CD4-positive, alpha-beta T cell (primary cell): ENCODE measurements around the gene FRG2B. TPM values are rescaled to one million over a fixed set of nuclear protein-coding genes. Genes with fewer than 3 reads are reported as not detected.
A peak's percentile ranks its signal among the peaks of the same experiment; 100 is the strongest.
"Not testable (repeated sequence)": the region's sequence is repeated elsewhere in the genome, so short reads cannot be mapped to it uniquely, and the experiment has no call there.

Experiments used
- ATAC-seq: fragments of 200-7000 bp; cut with Tn5 transposase; one replicate; pipeline ENCODE4 v1.10.0; 2022; ENCODE audit warnings: mild to moderate bottlenecking; ENCODE audit not compliant: poor library complexity
- CTCF ChIA-PET: fragments of 350-600 bp; sonication (Branson Sonifier 250); formaldehyde crosslinking; loops from one replicate; lab custom pipeline; 2021; ENCODE audit warnings: antibody characterized with exemption, inconsistent platforms; lab: Charles Lee
- POLR2A ChIA-PET: fragments of 350-600 bp; sonication (Branson Sonifier 250); formaldehyde crosslinking; loops from one replicate; lab custom pipeline; 2021; ENCODE audit warnings: antibody characterized with exemption, inconsistent platforms; lab: Charles Lee
- DNase-seq, 14 experiments: peaks; one replicate each; pipeline ENCODE4 v3.0.0-alpha.2; 2013 to 2020; ENCODE audit warnings: mixed read lengths in 2 of 14
- H3K27ac ChIP-seq, 2 donors: one replicate each; pipeline versions ENCODE4 v1.5.1 to v1.7.0; 2013; ENCODE audit warnings: low read length in 2 of 2, low read depth in 1 of 2, mild to moderate bottlenecking in 1 of 2
- H3K27me3 ChIP-seq, 2 experiments: 1 replicate in 1 of 2; 2 replicates in 1 of 2; pipeline versions ENCODE4 v1.6.1 to v1.7.0; 2013; ENCODE audit warnings: low read length in 2 of 2, control low read depth in 1 of 2, mild to moderate bottlenecking in 1 of 2, moderate library complexity in 1 of 2; ENCODE audit not compliant: insufficient read depth in 2 of 2, control insufficient read depth in 1 of 2
- H3K36me3 ChIP-seq: one replicate; pipeline ENCODE4 v1.6.1; 2013; ENCODE audit warnings: low read length, control low read depth; ENCODE audit not compliant: insufficient read depth
- H3K4me1 ChIP-seq: one replicate; pipeline ENCODE4 v1.6.1; 2013; ENCODE audit warnings: low read length, control low read depth; ENCODE audit not compliant: insufficient read depth
- H3K4me3 ChIP-seq: one replicate; pipeline ENCODE4 v1.5.1; 2013; ENCODE audit warnings: mild to moderate bottlenecking, low read length, moderate library complexity
- H3K9me3 ChIP-seq, 2 experiments: 1 replicate in 1 of 2; 2 replicates in 1 of 2; pipeline versions ENCODE4 v1.6.1 to v1.7.0; 2013; ENCODE audit warnings: low read length in 2 of 2, mild to moderate bottlenecking in 2 of 2, control low read depth in 1 of 2, moderate library complexity in 1 of 2; ENCODE audit not compliant: control insufficient read depth in 1 of 2, insufficient read depth in 1 of 2
- H3K27ac Mint-ChIP-seq: one replicate; pipeline ENCODE4 v1.8.0; 2020; ENCODE audit warnings: mixed read lengths
- H3K27me3 Mint-ChIP-seq: one replicate; pipeline ENCODE4 v1.8.0; 2021; ENCODE audit warnings: mixed read lengths
- H3K36me3 Mint-ChIP-seq: one replicate; pipeline ENCODE4 v1.8.0; 2021; ENCODE audit warnings: low read depth, mixed read lengths
- H3K4me1 Mint-ChIP-seq: one replicate; pipeline ENCODE4 v1.8.0; 2021; ENCODE audit warnings: low read depth, mixed read lengths
- H3K4me3 Mint-ChIP-seq: one replicate; pipeline ENCODE4 v1.8.0; 2020; ENCODE audit warnings: mild to moderate bottlenecking, mixed read lengths
- H3K9me3 Mint-ChIP-seq: one replicate; pipeline ENCODE4 v1.8.0; 2020; ENCODE audit warnings: mixed read lengths
- CTCF ChIP-seq: fragments of 200-600 bp; IDR thresholded peaks from one replicate; pipeline ENCODE4 v1.8.0; 2022; ENCODE audit warnings: antibody characterized with exemption, mild to moderate bottlenecking
- intact Hi-C, 2 experiments: fragments of 100-400 bp; cut with DNase I in 1 of 2; cut with micrococcal nuclease in 1 of 2; formaldehyde crosslinking; loops; one replicate each; pipeline versions ENCODE4 v1.15.1 to v1.9.0; 2023 to 2025; cut with DNase I, micrococcal nuclease
- total RNA-seq, 174 experiments: library from RNA in 2 of 174; stranded (reverse) in 2 of 174; gene quantifications; one replicate each; pipeline ENCODE4 v1.2.3 and lab custom pipeline; 2021 to 2026

FRG2B gene
- total RNA-seq, 2 experiments from 2014 or later: not detected

GRCh38 chr10:133608855-133609254 lies 17.7 kb downstream of the FRG2B start:
- POLR2A ChIA-PET: no interaction called here
- DNase-seq: peak in 2 of 14 experiments; percentile 25 to 30
- Mint-ChIP-seq H3K36me3 (no peaks in the 10 kb centered on the region), H3K9me3 (peaks cover 17% of the 10 kb centered on the region), H3K4me1 (no peaks in the 10 kb centered on the region), H3K4me3 (no peak overlapping the region), H3K27ac (no peak overlapping the region), H3K27me3 (peaks cover 49% of the 10 kb centered on the region)
- H3K27me3 ChIP-seq: peaks cover 4 to 29% of the 10 kb centered on the region in 2 experiments
- no peaks in the 10 kb centered on the region for H3K36me3 ChIP-seq
- intact Hi-C loops: no loop called here
- no peak overlapping the region for H3K27ac ChIP-seq
- ATAC-seq: no peak
- H3K4me3 ChIP-seq: no peak overlapping the region
- H3K4me1 ChIP-seq: no peaks in the 10 kb centered on the region
- CTCF ChIA-PET: no interaction called here
- H3K9me3 ChIP-seq: peaks cover 4% of the 10 kb centered on the region in 2 experiments
- TF ChIP-seq CTCF: no peak

GRCh38 chr10:133603434-133603833 lies 23.2 kb downstream of the FRG2B start:
- H3K36me3 Mint-ChIP-seq, H3K27ac Mint-ChIP-seq, intact Hi-C loops, H3K4me3 ChIP-seq, POLR2A ChIA-PET, H3K9me3 Mint-ChIP-seq, H3K27ac ChIP-seq, ATAC-seq, H3K9me3 ChIP-seq, H3K36me3 ChIP-seq, DNase-seq, H3K4me3 Mint-ChIP-seq, CTCF ChIA-PET, H3K4me1 ChIP-seq, H3K4me1 Mint-ChIP-seq: not testable (repeated sequence)
- H3K27me3 ChIP-seq: peaks cover 19 to 45% of the 10 kb centered on the region in 2 experiments
- peaks cover 77% of the 10 kb centered on the region for H3K27me3 Mint-ChIP-seq

- CTCF ChIA-PET: no interaction called here
- no peaks in the 10 kb centered on the region for H3K36me3 Mint-ChIP-seq
- no peaks in the 10 kb centered on the region for H3K36me3 ChIP-seq
- no peak overlapping the region for H3K27ac Mint-ChIP-seq
- peaks cover 16 to 30% of the 10 kb centered on the region in 2 experiments for H3K27me3 ChIP-seq
- H3K4me3 ChIP-seq: no peak overlapping the region
- peaks cover 80% of the 10 kb centered on the region for H3K27me3 Mint-ChIP-seq
- no peak for DNase-seq
- no peak overlapping the region for H3K27ac ChIP-seq
- no peaks in the 10 kb centered on the region for H3K9me3 ChIP-seq
- no peaks in the 10 kb centered on the region for H3K4me1 Mint-ChIP-seq
- H3K4me1 ChIP-seq: no peaks in the 10 kb centered on the region
- no peaks in the 10 kb centered on the region for H3K9me3 Mint-ChIP-seq
- no peak for ATAC-seq
- TF ChIP-seq CTCF: no peak
- POLR2A ChIA-PET: no interaction called here
- intact Hi-C loops: no loop called here
- no peak overlapping the region for H3K4me3 Mint-ChIP-seq
Observed at GRCh38 chr10:133600657-133601056, 25.9 kb downstream of the FRG2B start.

GRCh38 chr10:133599869-133600268 lies 26.7 kb downstream of the FRG2B start:
- H3K27ac Mint-ChIP-seq, CTCF ChIA-PET, H3K36me3 ChIP-seq, H3K27ac ChIP-seq, H3K4me3 ChIP-seq, H3K4me3 Mint-ChIP-seq, DNase-seq, ATAC-seq, H3K4me1 Mint-ChIP-seq, intact Hi-C loops, H3K9me3 ChIP-seq, H3K4me1 ChIP-seq, H3K9me3 Mint-ChIP-seq, H3K36me3 Mint-ChIP-seq, POLR2A ChIA-PET: not testable (repeated sequence)
- H3K27me3 Mint-ChIP-seq: peaks cover 82% of the 10 kb centered on the region
- H3K27me3 ChIP-seq: peaks cover 16 to 25% of the 10 kb centered on the region in 2 experiments
